ENCODE results near the gene RNF166.

- TF ChIP-seq CTCF (IDR thresholded peaks at IDR 0.05; ENCODE audit: borderline replicate concordance, extremely low read depth, low read length, poor library complexity, severe bottlenecking) = no peak
- TF ChIP-seq EZH2 (IDR thresholded peaks at IDR 0.05; ENCODE audit: borderline replicate concordance, low read depth, low read length, severe bottlenecking) = no peak
Measured at GRCh38 chr16:88724855-88725555, 18.8 kb upstream of the RNF166 start.

All from DND-41 (cell line).